Left ventricle myocardium superior (tissue), 1 donor: ENCODE results near the gene SYNE1. TPM values are rescaled to one million over a fixed set of nuclear protein-coding genes. Genes with fewer than 3 reads are reported as not detected.
"Not testable (repeated sequence)": the region's sequence is repeated elsewhere in the genome, so short reads cannot be mapped to it uniquely, and the experiment has no call there.

Experiments used
- ATAC-seq: fragments of 200-7000 bp; cut with Tn5 transposase; one replicate; pipeline ENCODE4 v1.9.1; 2020; ENCODE audit warnings: mild to moderate bottlenecking, moderate library complexity
- DNase-seq: peaks from one replicate; pipeline ENCODE4 v3.0.0-alpha.2; 2020
- intact Hi-C: fragments of 100-400 bp; cut with micrococcal nuclease; formaldehyde crosslinking; loops from one replicate; pipeline ENCODE4 v1.11.0; 2022
- long read RNA-seq: library from polyadenylated mRNA; unstranded; transcript quantifications from one replicate; pipeline ENCODE4 v2.0.0, GENCODE V29; 2021
- total RNA-seq: library from RNA; stranded (reverse); fragmentation: NEBNext Ultra II Directional; extraction: Animal tissue kit (Norgen Biotek cat#: 25700); gene quantifications from one replicate; pipeline ENCODE4 v1.2.1, GENCODE V29; 2021
- donor health status: DM: no; HTN: yes; CAD: no; lungs with severe emphysema.

Gene SYNE1, protein sequence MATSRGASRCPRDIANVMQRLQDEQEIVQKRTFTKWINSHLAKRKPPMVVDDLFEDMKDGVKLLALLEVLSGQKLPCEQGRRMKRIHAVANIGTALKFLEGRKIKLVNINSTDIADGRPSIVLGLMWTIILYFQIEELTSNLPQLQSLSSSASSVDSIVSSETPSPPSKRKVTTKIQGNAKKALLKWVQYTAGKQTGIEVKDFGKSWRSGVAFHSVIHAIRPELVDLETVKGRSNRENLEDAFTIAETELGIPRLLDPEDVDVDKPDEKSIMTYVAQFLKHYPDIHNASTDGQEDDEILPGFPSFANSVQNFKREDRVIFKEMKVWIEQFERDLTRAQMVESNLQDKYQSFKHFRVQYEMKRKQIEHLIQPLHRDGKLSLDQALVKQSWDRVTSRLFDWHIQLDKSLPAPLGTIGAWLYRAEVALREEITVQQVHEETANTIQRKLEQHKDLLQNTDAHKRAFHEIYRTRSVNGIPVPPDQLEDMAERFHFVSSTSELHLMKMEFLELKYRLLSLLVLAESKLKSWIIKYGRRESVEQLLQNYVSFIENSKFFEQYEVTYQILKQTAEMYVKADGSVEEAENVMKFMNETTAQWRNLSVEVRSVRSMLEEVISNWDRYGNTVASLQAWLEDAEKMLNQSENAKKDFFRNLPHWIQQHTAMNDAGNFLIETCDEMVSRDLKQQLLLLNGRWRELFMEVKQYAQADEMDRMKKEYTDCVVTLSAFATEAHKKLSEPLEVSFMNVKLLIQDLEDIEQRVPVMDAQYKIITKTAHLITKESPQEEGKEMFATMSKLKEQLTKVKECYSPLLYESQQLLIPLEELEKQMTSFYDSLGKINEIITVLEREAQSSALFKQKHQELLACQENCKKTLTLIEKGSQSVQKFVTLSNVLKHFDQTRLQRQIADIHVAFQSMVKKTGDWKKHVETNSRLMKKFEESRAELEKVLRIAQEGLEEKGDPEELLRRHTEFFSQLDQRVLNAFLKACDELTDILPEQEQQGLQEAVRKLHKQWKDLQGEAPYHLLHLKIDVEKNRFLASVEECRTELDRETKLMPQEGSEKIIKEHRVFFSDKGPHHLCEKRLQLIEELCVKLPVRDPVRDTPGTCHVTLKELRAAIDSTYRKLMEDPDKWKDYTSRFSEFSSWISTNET (N-terminal part only)
- total RNA-seq = 80.8 TPM
- long read RNA-seq, transcript SYNE1-203 (18 exons, 3,154 nt) = major isoform, 7 of 36 reads
- long read RNA-seq, partial matches to known transcripts = 18 of 36 reads
- long read RNA-seq, other reads (novel, unspliced or antisense) = 11 of 36 reads

DNA sequence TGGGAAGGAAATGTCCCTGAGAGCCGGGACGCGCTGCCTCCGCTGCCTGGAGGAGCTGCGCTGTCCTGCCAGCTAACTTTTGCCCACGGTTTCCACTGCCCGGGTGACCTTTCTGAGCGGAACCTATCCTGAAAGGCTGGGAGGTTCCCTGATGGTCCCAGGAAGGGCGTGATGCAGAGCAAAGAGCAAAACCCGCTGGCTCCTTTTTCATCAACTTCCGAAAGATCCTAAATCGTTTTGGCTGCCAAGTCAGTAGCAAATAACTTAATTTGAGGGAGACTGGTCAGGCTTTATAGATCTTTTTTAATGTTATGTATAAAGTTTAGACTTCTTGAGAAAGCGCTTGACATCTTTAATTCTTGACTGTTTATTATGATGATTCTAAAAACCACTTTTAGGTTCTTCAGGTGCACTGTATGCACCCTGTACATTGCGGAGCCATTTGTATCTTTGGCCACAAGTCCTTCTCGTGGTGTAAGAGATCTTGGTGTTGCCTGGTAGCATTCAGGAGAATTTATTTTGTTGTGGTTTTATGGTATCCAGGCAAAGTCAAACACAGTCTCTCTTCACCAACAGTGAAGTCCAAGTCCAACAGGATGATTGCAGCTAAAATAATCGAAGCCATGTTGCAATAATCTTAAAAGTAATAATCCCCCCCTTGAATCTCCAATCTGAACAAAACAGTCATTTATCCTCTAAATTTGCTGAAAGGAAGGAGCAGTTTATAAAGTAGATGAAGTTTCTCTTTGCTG is at the start of gene SYNE1:
SYNE1 (minus strand) TSS at position 67 of the 752 bp plus-strand sequence. CDS start 9,031 bp downstream, outside the sequence.
- intact Hi-C loops = no loop called here
- peak; percentile 62 for ATAC-seq
- DNase-seq = peak; percentile 30

DNA sequence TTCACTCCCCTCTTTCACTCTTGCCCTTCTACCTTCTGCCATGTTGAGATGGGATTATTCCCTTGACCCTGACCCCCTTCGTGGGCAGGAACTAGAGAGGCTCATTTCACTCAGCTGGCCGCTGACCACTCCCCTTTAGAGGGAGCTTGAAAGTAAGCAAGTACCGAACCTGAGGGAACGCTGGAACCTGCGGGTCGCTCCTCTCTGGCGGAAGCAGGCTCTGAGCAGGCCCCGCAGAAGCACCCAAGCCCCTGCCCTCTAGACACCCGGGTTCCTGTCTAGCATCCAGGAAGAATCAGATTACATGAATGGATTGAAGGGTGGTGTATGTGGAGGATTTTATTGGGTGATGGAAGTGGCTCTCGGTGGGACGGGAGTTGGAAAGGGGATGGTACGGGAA is 48.7 kb upstream of the SYNE1 start:
- ATAC-seq (no peak), DNase-seq (no peak)
- intact Hi-C loops = no loop called here

DNA sequence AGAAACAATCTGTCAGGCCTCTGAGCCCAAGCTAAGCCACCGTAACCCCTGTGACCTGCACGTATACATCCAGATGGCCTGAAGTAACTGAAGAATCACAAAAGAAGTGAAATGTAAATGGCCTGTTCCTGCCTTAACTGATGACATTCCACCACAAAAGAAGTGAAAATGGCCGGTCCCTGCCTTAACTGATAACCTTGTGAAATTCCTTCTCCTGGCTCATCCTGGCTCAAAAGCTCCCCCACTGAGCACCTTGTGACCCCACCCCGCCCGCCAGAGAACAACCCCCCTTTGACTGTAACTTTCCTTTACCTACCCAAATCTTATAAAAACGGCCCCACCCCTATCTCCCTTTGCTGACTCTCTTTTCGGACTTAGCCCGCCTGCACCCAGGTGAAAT is 45.8 kb upstream of the SYNE1 start:
- ATAC-seq, DNase-seq, intact Hi-C loops: not testable (repeated sequence)

DNA sequence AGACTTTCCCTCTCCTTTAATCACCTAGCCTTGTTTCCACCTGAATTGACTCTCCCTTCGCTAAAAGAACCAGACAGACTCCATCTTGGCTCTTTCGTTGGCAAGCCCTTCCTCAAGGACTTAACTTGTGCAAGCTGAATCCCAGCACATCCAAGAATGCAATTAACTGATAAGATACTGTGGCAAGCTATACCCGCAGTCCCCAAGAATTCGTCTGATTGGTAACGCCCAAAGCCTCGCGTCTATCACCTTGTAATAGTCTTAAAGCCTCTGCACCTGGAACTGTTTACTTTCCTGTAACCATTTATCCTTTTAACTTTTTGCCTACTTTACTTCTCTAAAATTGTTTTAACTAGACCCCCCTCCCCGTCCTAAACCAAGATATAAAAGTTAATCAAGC is 45.0 kb upstream of the SYNE1 start:
- ATAC-seq (no peak), DNase-seq (no peak)
- intact Hi-C loops = no loop called here

DNA sequence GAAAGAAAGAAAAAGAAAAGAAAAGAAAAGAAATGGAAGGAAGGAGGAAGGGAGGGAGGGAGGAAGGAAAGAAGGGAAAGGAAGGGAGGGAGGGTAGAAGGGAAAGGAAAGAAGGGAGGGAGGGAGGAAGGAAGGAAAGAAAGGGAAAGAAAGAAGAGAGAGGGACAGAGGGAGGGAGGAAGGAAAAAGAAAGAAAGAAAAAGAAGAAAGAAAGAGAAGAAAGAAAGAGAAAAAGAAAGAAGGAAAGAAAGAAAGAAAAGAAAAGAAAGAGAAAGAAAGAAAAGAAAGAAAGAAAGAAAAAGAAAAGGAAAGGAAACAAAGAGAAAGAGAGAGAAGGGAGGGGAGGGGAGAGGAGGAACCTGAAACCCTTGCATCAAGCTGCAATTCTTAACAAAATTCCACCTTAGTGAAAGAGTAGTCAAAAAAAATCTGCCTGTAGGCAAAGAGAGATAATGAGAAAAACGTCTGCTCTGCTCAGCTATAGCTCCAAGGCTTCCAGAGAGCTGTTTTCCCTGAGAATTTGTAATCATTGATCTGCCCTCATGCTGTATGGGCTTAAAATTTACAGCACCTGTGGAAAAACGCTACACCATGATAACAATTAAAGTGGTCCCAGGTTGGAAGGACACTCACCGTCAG is 43.8 kb upstream of the SYNE1 start:
- intact Hi-C loops = no loop called here
- DNase-seq (no peak), ATAC-seq (no peak)

DNA sequence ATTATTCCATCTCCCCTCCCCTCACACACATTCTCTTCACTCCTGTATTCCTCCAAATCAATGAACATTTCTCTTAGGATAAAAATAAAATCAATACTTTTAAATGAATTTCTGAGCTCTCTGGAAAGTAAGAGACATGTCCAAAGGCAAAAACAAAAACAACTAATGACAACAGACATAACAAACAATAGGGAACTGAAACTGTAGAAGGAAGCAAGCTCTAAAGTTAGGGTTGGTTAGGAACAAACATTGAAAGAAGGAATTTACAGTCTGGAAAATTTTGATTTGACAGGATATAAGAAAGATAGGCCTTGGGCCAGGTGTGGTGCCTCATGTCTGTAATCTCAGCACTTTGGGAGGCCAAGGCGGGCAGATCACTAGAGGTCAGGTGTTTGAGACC is 43.0 kb upstream of the SYNE1 start:
- DNase-seq = no peak
- no peak for ATAC-seq
- intact Hi-C loops = no loop called here

DNA sequence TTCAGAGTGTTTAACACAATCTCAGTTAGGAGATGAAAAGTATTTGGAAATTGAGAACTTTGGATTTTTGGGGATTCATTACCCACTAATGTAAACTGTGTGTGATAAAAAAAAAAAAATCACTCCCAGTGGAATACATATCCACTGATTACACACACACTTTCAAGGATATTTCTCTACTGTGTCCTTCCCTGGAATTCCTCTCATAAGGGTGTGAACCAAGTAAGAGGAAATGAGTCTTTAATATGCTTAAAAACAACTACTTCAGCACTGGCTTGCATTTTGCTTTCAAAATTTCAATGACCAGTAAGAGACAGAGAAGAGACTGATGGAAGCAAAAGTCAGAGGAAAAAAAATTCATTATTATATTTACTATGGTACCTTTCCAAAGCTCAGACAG is 36.1 kb upstream of the SYNE1 start:
- ATAC-seq = no peak
- intact Hi-C loops = no loop called here
- DNase-seq = no peak

DNA sequence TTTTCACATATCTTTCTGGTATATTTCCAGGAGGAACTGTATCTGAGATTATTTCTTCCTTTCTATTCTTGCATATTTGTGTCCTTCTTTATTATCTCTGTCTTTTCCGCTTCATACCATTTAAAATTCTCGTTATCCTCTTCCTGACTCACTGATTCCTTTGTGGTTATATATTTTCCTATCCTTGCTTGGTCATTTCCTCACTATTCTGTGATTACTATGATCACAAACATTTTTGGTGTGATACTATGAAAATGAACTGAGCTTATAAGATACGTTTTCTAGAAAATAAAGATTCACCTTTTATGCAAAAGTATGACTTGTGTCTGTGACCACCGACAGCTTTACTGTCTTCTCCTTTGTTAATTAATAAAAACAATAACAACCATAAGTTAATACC is 34.0 kb upstream of the SYNE1 start:
- ATAC-seq (no peak), DNase-seq (no peak)
- intact Hi-C loops = no loop called here

DNA sequence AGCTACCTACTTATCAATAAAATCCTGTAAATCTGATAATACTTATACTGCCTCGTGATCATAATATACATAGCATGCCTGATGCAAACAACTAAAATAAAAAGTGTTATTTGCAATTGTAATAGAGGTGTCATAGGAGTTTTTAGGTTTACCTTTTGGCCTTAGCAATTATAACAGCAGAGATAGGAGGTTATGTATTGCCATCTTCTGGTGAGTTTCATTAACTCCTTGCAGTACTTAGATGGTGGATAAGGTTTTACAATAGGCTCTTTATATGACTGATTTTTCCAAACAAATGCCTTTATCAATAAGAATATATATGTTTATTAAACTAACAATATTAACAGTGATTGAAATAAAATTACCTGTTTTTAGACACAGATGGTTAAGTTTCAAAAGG is 32.7 kb upstream of the SYNE1 start:
- intact Hi-C loops = no loop called here
- no peak for ATAC-seq

DNA sequence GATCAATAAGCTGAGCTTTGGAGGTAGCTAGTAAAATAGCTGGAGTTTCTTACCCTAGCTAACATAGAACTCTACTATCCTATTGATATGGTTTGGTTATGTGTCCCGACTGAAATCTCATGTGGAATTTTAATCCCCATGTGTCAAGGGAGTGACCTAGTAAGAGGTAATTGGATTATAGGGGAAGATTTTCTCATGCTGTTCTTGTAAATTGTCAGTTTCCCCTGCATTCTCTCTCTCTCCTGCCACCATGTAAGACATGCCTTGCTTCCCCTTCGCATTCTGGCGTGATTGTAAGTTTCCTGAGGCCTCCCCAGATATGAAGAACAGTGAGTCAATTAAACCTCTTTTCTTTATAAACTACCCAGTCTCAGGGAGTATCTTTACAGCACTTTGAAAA is 24.6 kb upstream of the SYNE1 start:
- intact Hi-C loops = no loop called here
- ATAC-seq (no peak), DNase-seq (no peak)

More for the DNA sequence above, 32.7 kb upstream of the SYNE1 start:
- no peak for DNase-seq

DNA sequence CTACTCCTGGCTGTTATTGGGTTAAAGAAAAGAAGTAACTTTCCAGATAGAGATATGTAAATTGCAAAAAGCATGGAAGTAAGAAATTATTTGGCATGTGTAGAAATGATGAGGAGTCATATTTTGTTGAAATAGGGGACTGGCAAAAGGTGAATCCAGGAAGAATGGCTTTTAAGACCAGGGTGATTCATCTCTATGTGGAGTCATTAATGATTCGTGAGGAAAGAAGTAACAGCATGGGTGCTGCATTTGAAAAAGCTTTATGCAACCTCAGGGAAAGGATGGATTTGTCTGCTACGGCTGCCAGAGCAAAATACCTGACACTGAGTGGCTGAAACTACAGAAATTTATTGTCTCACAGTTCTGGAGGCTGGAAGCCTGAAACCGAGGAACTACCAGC is 14.8 kb upstream of the SYNE1 start:
- ATAC-seq (no peak), DNase-seq (no peak)
- intact Hi-C loops = no loop called here

DNA sequence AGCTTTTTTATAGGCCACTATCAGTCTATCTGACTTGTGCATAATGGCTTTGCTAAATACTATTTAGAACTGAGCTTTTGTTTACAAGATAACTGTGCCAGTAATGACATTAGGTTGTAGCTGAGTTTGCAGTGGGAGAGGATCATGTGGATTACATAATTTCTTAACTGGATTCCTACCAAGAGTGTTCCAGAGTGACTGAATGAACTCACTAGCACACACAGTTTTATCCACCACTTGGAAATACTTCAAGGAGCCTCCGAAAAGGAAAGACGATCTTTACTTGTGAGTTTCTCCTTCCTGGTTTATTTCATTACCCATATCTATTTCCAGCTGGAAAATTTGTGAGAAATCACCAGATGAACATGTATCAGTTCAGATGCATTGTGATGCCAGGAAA is 10.9 kb upstream of the SYNE1 start:
- ATAC-seq (peak; percentile 75), DNase-seq (no peak)
- intact Hi-C loops = loop anchor here (10.0 kb wide), 1 partner anchor 93 kb away; no protein-coding TSS in a partner anchor

DNA sequence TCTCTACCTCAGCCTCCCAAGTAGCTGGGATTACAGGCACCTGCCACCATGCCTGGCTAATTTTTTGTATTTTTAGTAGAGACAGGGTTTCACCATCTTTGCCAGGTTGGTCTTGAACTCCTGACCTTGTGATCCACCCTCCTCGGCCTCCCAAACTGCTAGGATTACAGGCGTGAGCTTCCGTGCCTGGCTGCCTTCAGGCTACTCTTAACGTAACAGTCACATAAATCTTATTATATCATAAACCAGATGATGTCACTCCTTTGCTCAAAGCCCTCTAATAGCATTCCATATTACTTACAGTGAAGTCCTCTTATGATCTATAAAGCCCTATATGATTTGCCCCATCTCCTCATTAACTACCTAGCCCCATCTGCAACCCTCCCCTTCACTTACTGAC is 9.6 kb upstream of the SYNE1 start:
- intact Hi-C loops = loop anchor here (10.0 kb wide), 1 partner anchor 92 kb away; no protein-coding TSS in a partner anchor
- not testable (repeated sequence) for ATAC-seq

DNA sequence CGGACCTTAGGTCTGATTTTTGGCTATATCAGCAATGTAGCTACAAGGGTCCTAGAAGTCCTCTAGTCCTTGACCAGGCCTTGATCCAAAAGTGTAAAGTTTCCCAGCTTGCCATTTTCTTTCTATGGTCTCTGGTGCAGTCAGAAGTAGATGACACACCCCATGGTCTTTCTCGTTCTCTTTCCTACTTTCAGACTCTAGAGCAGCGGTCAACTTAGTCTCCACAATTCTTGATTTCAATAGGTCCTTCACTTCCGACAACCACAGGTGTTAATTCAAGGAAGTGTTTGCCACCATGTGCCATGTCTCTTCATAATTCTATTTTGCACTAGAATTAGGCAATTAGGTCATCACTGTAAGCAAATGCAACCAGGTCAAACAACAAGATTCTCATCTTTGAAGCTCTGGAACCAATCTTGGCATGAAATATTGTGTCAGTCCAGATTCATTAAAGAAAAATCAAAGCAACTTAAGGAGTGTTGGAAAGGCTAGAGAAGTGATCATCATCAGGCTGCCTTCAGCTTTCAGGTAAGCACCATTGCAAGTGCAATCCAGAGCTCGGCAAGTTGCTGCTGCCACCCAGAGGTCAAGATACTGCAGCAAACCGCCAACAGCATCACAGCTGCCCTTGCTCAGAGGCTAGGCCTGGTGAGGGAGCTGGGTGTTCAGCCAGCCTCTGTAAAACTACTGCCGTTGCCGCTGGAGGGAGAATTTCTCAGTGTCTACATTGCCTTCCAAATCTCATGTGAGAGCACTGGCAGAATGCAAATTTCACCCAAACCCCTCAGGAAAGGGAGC is 5.6 kb upstream of the SYNE1 start:
- DNase-seq (peak; percentile 61), ATAC-seq (peak; percentile 88)
- intact Hi-C loops = loop anchor here (10.0 kb wide), 1 partner anchor 88 kb away; no protein-coding TSS in a partner anchor

More for the DNA sequence above, 9.6 kb upstream of the SYNE1 start:
- not testable (repeated sequence) for DNase-seq

DNA sequence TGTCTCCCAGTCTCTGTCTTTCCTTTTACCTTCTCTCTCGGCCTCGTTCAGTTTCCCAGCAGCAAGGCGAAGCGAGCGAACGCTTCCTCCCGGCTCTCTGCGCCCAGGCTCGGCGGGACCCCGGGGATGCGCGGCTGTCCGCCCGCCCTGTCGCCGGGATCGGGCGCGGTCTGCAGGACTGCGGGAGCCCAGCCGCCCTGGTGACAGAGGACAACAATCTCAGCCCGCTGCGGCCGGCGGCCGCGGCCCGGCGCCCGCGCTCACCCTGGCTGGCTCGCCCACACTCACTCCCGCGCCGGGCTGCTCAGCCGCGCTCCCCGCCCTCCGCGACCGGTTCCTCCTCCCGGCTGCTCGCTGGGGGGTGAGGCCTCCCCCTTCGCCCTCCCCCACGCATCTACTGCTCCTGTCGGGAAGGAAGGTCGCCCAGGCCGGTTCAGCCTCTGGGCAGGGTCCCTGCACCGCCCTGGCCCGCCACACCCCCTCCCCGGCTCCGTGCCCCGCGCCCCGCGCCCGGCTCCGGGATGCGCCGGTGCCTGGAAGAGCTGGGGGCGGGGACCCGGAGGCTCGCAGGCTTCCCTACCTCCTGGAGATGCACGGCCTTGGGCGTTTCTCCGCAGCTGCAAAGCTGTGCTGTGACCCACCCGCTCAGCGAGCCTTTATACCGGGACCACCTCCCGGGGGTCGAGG is 410 bp downstream of the SYNE1 start:
- DNase-seq (peak; percentile 61), ATAC-seq (peak; percentile 90)
- intact Hi-C loops = no loop called here

DNA sequence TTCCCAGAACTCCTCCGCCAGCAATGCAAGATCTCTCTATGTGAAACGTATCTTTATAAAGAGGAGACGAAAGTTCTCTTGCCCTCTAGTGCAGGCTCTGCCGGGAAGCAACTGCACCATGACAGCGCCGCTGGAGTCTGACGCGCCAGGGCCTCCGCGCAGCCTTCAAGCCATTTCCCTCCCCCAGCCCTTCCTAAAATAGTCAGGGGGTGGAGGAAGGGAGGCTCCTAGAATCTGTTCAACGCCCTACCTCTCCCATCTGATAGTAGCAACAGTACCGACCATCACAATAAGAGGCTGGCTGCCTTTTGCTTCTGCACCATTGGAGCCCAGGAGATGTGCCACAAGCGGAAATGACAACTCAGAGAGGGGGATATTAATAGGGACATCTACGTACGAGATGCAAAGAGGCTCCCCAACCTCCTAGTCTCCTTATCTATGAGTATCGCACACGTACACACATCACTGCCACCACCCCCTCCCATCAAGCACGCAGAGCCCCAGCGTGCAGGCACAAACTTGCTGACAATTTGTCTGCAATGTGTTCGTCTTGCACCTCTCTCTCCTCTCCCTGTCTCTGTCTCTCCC is 1.0 kb downstream of the SYNE1 start:
- DNase-seq = peak; percentile 31
- intact Hi-C loops = no loop called here
- ATAC-seq = peak; percentile 81
